GM12872 (cell line): ENCODE results near the gene IFFO2.

Experiments used
- CTCF ChIP-seq: IDR thresholded peaks from 3 replicates; pipeline ENCODE4 v1.5.1; 2011; ENCODE audit warnings: low read depth, mild to moderate bottlenecking, low read length, moderate library complexity; ENCODE audit not compliant: insufficient read depth

IFFO2 gene

GRCh38 chr1:18981242-18981641 lies 24.8 kb upstream of the IFFO2 start:
- no peak for TF ChIP-seq CTCF

GRCh38 chr1:18978706-18979105 lies 22.2 kb upstream of the IFFO2 start:
- no peak for TF ChIP-seq CTCF

- TF ChIP-seq CTCF: no peak
Measured at GRCh38 chr1:18977428-18977827, 21.0 kb upstream of the IFFO2 start.

GRCh38 chr1:18976096-18976495 lies 19.6 kb upstream of the IFFO2 start:
- no peak for TF ChIP-seq CTCF

GRCh38 chr1:18974606-18975005 lies 18.1 kb upstream of the IFFO2 start:
- TF ChIP-seq CTCF: no peak

- TF ChIP-seq CTCF: no peak
Measured at GRCh38 chr1:18974005-18974404, 17.5 kb upstream of the IFFO2 start.

GRCh38 chr1:18973446-18973955 lies 17.0 kb upstream of the IFFO2 start:
- no peak for TF ChIP-seq CTCF

- no peak for TF ChIP-seq CTCF
Measured at GRCh38 chr1:18972991-18973390, 16.5 kb upstream of the IFFO2 start.
